ENCODE results near the gene ZNF574.
"Not testable (repeated sequence)": the region's sequence is repeated elsewhere in the genome, so short reads cannot be mapped to it uniquely, and the experiment has no call there.

ZNF574 gene

DNA sequence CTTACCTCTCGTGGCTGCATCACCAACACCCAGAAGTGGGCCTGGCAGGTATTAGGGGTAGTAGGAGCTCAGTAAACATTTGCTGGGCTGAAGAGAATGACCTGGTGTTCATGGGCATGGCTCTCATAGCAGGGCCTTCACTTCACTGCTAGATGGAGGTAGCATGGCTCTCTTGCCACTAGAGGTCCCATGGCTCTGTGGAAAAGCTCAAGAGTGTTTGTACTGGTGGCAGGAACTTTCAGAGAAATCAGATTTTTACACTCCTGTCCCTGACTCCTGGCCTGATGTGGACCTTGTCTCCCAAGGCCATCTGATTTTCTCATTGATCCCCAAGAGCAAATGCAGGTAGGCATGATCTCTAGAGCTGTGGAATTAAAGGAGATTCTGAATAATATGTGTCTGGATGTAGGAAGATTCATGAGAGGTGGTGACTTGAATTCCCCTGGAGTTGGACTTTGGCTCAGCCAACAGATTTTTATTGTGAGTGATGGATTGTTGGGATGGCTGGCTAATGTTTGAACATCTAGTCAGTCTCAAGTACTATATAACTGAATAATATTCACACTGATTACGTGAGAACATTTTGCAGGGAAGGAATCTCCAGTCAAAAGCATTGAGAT, 5.7 kb downstream of the ZNF574 start:
- no peak for DNase-seq

DNA sequence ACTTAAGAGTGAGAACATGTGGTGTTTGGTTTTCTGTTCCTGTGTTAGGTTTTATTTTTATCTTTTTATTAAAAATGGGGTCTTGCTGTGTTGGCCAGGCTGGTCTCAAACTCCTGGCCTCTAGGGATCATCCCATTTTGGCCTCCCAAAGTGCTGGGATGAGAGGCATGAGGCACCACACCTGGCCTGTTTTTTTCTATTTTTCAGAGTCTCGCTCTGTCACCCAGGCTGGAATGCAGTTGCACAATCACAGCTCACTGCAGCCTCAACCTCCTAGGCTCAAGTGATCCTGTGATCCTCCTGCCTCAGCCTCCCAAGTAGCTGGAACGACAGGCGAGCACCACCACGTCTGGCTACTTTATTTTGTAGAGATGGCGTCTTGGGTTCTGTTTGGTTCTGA, 7.6 kb downstream of the ZNF574 start:
- DNase-seq: no peak

DNA sequence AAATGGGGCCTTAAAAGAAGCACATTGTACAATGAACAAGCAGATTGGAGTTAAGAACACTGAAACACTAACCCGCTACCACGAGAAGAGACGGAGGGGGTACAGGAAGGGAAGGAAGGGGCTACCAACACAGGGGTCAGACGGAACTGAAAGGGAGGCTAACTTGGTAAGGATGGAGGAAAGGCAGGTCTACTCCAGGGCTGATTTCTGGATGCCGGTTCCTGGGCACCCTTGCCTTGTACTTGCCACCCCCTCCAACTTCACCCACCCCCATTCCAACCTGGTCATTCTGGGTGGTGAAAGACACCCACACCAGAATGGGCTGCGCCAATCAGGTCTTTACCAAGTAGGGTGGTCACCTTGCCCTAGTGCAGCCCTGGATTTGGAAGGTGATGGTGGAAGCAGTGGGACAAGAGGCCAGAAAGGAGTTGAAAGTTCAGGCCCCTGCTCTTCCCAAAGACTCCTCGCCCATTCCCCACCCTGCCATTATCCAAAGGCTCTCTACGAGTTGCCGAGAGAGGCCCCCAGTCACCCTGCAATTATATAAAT, 10.3 kb downstream of the ZNF574 start:
- DNase-seq: no peak

DNA sequence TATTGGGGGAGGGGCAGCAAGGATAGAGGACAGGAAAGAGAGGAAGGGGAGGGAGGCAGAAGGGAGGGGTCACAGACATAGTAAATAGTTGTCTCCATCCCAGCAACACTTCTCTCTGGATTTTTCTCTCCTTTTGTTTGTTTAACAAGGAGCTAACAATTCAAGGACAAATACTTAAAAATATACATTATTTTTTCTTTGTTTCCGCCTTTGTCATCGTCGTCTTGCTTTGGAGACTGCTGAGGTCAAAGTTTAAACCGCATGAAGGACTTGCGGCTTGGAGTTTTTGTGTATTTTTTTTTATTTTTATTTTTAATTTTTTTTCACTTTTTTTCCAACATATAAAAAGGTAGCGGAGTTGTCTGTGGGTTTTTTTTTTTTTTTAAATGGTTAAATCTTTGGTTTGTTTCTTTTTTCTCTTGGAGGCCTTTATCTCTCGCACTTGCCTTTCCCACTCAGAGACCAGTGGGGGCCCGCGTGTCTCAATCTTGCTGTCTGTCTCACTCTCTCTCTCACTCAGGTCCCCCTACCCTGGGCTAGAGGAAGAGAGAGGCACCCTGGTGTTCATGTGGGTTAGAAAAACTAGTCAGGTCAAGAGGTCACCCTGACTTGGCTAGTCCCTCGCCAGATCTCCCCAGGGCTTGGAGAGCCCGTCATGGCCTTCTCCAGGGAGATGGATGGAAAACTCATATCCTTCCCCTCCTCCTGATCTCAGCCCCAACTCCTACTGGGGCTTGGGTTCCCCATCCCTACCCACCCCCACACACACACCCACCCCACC, 11.0 kb downstream of the ZNF574 start:
- no peak for DNase-seq

DNA sequence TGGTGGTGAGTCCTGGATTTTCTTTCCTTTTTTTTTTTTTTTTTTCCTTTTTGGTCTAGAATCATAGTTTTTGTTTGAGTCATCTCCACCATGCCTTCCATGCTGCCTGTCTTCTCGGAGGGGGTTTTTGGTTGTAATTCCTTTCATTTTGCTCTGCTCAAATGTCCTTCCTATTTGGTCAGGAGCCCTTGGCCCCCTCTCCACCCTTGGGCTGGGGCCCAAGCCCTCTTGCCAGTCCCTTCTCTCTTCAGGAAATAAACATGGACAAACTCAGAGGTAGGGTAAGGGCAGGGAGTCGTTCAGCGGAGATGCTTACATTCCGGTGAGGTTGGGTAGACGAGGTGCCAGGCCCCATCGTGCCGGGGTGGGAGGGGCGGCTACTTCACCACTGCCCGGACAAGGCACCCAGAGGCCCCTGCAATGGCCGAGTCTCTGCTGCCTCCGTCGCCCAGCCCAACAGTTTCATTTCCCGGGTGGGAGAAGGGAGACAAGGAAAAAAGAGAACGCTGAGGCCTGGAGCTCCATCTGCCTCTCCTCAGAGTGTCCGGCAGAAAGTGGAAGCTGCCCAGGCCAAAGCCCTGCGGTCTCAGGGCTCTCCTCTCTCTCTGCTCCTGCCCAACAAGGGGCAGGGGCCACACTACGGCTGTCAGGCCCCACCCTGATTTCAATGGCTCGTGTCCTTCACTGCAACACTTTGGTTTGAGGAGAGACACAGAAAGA, 12.7 kb downstream of the ZNF574 start:
- no peak for DNase-seq

DNA sequence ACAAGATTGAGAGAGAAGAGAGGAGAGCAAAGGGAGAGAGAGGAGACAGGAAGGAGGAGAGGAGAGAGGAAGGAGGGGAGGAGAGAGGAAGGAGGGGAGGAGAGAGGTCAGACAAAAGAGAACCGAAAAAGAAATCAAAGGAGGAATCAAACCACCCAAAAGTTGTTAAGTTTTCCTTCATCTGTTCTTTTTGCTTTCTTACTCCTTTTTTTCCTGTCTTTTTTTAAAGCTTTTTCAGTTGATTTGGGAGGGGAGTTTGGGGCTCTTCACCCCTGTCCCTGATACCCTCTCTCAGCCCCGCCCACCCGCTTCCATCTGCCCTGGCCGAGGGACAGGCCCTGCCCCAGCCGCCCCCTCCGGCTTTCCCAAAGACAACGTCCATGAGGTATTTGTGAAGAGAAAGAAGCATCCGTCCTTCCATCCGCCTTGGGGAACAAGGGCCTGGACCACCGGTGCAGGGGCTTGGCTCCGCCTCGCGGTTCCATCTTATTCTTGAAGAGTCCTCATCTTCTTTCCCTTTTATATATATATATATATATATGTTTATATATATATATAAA, 13.3 kb downstream of the ZNF574 start:
- no peak for DNase-seq

DNA sequence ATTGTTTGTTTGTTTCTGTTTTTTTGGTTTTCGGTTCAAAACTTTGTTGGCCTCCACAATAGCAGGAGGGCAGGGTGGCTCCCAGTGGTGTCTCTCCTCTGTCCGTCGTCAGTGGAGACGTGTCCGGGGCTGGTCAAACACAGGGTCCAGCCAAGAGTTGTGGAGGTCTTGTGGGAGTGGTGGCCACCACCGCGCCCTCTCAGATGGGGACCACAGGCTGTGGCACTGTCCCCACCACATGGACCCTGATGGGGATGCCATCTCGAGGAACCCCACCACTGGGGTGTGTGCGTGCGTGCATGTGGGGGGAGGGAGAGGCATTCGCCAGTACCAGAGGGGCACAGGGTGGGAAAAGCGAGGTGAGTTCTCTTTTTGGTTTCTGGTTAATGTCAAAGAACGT, 13.8 kb downstream of the ZNF574 start:
- DNase-seq: no peak

DNA sequence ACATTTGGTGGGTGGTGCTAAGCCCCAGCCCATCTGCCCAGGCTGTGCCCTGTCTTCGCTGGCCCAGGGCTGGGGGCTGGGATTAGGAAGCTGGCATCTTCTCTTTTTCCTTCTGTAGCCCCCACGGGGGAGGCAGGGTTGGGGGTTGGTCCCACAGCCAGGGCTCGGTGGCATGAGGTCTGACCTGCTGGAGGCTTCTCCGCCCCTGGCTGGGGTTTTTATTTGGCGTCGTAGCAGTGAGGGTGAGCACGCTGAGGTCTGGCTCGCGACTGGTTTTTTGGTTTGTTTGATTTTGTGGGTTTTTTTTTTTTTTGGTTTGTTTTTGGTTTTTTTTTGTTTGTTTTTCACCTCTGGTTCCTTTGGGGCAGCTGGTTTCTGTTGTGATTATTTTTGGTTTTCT, 14.7 kb downstream of the ZNF574 start:
- no peak for DNase-seq

DNA sequence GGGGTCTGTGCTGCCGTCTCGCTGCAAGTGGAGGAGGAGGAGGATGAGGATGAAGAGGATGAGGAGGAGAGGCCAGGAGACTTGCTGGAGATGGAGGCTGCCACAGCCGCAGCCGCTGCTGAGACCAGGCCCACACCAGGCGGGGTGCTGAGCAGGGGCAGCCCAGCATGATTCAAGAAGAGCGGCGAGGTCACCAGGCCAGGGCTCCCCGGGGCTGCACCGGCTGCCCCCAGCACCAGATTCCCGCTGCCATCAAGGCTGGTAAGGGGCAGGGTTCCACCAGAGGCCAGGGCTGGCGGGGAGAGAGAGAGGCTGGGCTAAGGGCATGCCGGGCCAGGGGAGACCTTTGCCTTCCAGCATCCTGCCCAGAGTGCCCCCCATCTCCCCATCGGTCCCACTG, 15.3 kb downstream of the ZNF574 start:
- DNase-seq: no peak

DNA sequence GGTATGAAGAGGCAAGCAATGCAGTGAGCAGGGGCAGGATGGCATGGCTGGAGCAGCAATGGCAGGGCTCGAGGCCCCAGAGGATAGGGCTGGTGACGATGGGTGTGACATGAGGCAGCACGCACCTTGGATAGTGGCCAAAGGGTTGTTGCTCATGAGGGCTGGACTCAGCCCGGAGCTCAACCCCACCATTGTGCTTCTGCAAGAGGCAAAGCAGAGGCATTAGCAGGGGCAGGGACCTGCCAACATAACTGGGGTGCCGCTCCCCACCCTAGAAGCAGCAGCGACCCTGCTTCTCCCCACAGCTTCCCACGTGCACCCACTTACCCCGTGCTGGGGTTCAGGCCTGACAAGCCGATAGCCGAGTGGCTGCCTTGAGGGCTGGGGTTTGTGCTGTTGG, 15.8 kb downstream of the ZNF574 start:
- no peak for DNase-seq

DNA sequence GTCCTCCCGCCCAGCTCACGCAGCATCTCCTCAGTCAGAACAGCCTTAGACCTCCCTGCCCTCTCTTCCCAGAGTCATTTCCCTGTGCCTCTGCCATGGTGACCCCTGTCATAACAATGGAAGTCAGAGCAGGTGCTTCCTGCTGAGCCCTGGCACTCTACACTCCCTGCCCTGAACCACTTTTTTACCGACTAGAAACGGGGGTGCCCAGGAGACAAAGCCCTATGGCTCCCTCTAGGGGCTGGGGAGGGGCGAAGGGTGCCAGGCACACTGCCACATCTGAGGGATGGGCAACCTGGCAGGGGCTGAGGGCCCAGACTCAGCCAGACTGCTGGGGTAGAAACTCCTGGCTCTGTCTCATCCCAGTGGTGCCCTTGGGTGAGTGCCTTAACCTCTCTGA, 16.4 kb downstream of the ZNF574 start:
- DNase-seq: no peak

DNA sequence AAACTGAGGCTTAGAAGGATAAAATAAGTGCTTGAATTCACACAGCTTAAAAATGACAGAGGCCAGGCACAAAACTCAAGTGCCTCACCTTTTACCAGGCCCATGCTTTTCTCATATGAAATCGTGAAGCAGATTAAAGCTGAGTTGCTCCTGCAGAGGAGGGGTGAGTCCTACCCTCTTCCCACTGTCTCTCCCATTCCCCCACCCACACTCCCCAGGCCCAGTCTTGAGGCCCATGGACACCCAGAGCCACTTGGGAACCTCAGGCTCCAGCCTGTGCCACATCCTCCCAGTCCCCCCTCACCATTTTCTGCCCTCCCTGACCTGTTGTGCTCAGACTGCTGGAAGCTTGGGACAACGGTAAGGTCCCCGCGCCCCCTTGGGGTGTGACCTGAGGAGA, 17.5 kb downstream of the ZNF574 start:
- DNase-seq: no peak

DNA sequence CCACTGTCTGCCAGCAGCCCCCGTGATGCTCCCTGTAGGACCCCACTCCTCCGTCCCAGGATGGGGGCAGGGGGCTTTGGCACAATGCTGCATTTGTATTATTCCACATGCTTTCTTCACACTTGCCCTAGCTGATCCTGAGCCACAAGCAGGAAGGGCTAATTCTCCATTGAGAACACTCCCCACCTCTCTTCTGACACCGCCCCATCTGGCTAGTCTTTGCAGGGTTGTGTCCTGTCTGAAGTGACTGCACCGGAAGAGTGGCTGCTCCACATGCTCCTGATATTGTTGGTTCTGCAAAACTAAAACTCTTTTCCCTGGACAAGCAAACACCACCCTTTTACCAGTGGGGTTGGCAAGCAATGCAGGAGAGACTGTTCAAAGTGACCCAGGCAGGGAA, 18.0 kb downstream of the ZNF574 start:
- no peak for DNase-seq

DNA sequence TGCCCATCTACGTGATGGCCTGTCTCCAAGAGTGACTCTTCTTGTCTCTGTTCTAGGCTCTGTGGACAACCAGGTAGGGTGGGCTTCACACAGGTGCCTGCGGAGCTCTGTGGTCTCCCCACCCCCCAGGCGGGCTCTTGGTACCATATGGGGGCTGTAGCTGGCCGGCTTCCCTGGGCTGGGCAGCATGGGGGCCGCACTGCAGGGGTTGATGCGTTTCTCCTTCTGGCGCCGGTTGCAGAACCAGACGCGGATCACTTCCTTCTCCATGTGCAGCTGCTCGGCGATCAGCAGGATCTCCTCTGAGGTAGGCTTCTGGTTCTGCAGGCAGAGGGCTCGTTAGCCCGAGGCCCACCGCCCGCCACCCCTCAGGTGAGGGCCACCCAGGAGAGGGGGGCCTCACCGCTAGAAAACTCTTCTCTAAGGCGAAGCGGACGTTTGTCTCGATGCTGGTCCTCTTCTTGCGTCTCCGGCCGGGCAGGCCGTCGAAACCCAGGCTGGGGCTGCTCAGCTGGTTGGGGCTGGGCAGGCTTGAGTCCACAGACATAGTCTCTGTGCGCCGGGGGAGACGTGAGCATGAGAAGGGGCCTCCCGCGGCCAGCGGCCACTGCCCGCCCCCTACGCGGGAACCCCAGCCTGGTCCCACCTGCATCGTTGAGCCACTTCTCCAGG, 19.3 kb downstream of the ZNF574 start:
- DNase-seq: no peak

DNA sequence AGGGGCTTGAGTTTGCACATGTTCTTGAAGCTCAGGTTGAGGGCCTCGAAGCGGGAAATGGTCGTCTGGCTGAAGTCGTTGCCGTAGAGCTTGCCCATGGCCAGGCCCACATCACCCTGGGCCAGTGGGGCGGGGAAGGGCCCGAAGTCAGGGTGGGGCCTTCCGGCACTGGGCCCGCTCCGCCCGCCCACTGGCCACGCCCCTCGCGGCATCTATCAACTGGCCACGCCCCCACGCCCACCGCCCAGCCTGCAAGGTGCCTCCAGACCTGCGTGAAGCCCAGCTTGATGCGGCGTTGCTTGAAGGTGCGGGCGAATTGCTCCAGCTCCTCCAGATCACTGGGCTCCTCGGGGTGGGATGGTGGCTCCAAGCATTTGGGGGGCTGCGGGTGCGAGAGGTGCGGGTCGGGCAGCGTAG, 19.9 kb downstream of the ZNF574 start:
- DNase-seq: no peak

DNA sequence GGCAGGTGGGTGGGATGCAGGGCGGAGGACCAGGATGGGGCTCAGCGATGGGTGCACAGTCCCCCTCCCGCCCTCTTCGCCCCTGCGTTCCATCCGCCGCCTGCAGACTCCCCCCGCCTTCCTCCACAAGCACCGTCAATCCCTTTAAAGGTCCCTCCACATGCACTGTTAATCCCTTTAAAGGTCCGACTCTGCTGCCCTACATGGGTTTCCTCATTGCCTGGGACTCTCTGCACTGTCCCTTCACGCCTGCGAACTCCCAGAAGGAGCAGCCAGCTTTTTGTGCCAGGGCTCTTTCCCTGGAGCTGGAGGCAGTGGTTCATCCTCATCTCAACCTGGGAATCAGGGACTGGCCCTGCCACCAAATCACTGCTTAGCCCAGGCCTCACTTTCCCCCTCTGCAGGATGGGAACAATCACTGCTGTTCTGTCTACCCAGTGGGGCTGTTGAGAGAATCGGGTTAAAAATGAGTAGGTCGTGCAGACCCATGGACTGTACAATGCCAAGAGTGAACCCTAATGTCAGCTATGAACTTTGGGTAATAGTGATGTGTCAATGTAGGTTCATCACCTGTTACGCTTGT, 20.4 kb downstream of the ZNF574 start:
- no peak for DNase-seq

DNA sequence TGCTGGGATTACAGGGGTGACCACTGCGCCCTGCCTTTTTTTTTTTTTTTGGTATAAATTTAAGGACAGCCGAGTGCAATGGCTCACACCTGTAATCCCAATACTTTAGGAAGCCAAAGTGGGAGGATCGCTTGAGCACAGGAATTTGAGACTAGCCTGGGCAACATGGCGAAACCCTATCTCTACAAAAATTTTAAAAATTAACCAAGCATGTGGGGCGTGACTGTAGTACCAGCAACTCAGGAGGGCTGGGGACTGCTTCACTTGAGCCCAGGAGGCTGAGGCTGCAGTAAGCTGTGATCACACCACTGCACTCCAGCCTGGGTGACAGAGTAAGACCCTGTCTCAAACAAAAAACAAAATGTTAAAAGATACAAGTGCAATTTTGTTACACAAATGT, 21.5 kb downstream of the ZNF574 start:
- no peak for DNase-seq

DNA sequence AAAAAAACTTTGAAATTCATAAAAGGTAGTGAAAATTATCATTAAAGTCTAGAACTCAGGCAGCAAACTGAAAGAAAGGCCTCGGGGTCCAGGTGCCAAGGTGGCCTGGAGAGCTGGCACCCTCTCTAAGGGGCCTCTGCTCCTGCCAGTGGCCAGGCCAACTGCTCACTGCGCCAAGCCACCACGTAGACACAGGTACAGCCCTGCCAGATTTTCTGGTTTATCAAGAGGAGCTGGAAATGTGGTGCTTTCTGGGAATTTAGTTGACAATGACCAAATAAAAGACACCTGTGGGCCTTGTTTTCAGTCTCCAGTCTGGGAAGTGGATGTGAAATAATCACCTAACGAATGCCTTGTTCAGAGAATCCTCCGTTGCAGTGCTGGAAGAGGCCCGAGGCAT, 22.8 kb downstream of the ZNF574 start:
- no peak for DNase-seq

DNA sequence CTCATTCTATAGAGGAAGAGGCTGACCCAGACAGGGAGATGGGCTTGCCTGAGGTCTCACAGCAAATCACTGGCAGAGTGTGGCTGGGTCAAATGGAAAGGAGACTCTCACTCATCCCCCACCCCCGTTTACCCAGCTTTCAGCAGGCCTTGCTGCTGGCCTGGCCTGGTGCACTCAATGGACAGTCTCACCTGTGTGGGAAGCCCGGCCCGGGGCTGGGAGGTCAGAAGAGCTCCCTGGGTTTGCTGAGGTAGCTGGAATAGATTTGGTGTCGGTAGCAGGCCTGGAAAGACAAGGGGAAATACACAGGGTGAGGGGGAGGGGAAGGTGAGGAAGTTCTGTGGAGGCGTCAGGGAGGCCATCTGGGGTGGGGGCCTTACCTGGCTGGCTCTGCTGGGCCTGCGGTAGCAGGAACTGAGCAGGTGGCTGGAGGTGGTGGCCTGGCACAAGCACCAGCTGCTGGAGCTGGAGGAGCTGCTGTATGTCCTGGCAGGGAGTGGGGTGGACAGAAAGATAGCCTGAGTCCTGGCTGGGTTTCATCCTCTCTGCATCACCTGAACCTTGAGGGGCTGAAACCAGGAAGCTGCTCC, 23.5 kb downstream of the ZNF574 start:
- DNase-seq: no peak

DNA sequence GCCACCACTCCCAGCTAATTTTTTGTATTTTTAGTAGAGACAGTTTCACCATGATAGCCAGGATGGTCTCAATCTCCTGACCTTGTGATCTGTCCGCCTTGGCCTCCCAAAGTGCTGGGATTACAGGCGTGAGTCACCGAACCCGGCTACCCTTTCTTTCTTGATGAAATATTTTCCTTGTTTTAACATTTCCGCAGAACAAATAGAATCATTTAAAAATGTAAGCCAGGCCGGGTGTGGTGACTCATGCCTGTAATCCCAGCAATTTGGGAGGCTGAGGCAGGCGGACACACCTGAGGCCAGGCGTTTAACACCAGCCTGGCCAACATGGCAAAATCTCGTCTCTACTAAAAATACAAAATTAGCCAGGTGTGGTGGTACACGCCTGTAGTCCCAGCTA, 24.3 kb downstream of the ZNF574 start:
- DNase-seq: not testable (repeated sequence)

DNA sequence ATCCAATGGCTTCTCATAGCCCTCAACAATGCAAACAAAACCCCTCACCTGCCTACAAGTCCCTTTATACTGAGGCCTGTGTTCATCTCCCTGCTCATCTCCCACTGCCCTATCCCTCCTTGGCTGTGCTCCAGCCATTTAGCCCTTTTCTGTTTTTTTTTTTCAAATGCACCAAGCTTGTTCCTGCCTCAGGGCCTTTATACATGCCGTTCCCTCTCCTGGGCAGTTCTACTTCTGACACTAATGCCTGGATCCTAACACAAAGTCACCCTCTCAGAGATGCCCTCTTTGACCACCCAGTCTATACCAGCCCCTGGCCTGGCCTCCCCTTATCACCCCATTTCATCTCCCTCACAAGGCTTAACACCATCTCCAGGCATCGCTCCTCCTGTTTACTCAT, 26.9 kb downstream of the ZNF574 start:
- DNase-seq: no peak

DNA sequence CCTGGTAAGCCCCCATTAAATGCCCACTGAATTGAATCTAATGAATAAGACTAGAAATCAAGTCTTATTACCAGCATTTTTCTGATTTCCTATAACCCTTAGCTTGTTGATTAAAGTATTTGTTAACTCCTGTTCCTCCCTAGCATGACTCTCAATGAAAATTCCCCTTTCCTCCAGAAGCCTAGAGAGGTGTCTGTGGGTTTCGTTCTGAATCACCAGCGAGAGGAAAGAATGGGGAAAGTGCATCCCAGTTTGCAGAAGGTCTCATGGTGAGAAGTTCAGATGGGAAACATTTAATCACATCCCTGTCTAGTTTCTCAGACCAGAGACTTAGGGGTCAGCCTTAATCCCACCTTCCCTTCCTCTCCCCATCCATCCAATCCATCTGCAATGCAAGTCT, 29.4 kb downstream of the ZNF574 start:
- no peak for DNase-seq
